Measurements from ENCODE around the gene MEP1A. TPM values are rescaled to one million over a fixed set of nuclear protein-coding genes. Genes with fewer than 3 reads are reported as not detected.

The MEP1A gene, protein sequence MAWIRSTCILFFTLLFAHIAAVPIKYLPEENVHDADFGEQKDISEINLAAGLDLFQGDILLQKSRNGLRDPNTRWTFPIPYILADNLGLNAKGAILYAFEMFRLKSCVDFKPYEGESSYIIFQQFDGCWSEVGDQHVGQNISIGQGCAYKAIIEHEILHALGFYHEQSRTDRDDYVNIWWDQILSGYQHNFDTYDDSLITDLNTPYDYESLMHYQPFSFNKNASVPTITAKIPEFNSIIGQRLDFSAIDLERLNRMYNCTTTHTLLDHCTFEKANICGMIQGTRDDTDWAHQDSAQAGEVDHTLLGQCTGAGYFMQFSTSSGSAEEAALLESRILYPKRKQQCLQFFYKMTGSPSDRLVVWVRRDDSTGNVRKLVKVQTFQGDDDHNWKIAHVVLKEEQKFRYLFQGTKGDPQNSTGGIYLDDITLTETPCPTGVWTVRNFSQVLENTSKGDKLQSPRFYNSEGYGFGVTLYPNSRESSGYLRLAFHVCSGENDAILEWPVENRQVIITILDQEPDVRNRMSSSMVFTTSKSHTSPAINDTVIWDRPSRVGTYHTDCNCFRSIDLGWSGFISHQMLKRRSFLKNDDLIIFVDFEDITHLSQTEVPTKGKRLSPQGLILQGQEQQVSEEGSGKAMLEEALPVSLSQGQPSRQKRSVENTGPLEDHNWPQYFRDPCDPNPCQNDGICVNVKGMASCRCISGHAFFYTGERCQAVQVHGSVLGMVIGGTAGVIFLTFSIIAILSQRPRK
- not detected in 2 replicates for total RNA-seq

DNA sequence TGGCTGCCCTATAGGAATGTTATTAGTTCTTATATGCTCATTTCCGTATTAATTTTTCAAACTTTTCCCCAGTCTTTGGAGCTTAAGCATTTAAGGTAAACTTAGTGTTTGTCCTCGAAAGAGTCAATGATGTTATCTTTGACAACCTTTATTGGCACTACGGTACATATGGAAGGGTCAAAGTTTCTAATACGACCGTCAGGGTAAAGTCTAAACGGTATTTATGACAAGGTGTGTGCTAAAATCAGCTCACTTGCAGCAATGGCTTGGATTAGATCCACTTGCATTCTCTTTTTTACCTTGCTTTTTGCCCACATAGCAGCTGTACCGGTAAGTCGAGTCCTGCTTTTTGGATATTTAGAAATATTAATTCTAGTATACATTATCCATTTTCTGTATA, at the start of gene MEP1A:
Gene MEP1A (plus strand): TSS at position 252 of the 400 bp plus-strand sequence. CDS start 10 bp downstream, at position 262.

DNA sequence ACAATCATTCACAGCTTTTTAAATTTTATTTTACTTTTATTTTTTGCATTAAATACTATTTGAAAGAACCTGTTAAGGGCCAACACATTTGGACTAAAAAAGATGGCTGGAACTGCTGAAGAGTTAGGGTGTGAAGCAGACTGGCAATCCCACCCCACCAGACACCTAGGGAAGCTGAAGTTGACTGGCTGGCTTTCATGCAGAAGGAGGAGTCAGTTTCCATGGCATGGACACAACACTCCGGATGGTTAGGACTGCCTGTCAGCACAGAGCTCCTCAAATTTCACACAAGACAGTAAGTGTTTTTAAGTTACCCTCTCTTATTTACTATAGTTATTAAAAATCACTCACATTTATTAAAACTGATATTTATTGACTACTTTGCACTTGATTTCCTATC, 46.5 kb upstream of the MEP1A start, which contains the start of gene ANKRD66:
Gene ANKRD66 (plus strand): TSS at position 238 of the 400 bp plus-strand sequence. CDS start 5,016 bp downstream, outside the sequence.

Other genes with a start within 250 kb of the MEP1A start
- gene CYP39A1, start 140.6 kb upstream of the MEP1A start, total RNA-seq: 14.7 and 22.6 TPM in 2 replicates
- gene SLC25A27, start 140.4 kb upstream of the MEP1A start, total RNA-seq: 16.1 and 17.5 TPM in 2 replicates
- gene TDRD6, start 105.5 kb upstream of the MEP1A start, total RNA-seq: 0.46 and 0.57 TPM in 2 replicates
- gene PLA2G7, start 58.0 kb upstream of the MEP1A start, total RNA-seq: 0.09 TPM in 1 of 2 replicates, not detected in the other
- not detected in 2 replicates for gene ANKRD66, start 46.5 kb upstream of the MEP1A start, total RNA-seq
- gene ADGRF5, start 128.5 kb downstream of the MEP1A start, total RNA-seq: 0.14 and 1.6 TPM in 2 replicates
- gene ADGRF1, start 248.9 kb downstream of the MEP1A start, total RNA-seq: not detected in 2 replicates